Measurements from ENCODE around the gene PPP2R3B. TPM values are rescaled to one million over a fixed set of nuclear protein-coding genes. Genes with fewer than 3 reads are reported as not detected.

The PPP2R3B gene
- total RNA-seq, 1 donor from 2014 or later, result 65.2 TPM

DNA sequence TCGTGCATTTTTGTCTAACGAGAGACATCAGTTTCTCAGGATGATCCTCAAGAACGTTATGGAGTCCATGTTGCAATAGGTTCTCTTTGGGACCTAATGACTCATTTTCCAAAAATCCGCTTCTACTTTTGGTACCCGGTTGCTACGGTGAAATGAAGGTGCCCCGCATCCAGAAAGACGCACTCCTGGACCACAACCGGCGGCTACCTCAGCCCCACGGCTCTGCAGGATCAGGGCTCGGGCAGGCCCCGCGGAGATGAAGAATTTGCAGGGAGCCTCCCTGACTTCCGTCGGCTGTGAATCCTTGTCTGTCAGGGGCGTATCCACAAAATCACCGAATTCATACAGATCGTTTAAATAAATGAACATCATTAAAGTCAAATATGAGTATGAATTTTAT is 83.7 kb downstream of the PPP2R3B start:
- Mint-ChIP-seq H3K36me3 (peaks cover 57% of the 10 kb centered on the region), H3K27ac (no peak overlapping the region), H3K27me3 (ENCODE audit: low read depth) (no peaks in the 10 kb centered on the region), H3K9me3 (peaks cover 5% of the 10 kb centered on the region), H3K4me3 (no peak overlapping the region), H3K4me1 (no peaks in the 10 kb centered on the region)
- no peak for TF ChIP-seq CTCF (IDR thresholded peaks at IDR 0.05; ENCODE audit: unreplicated experiment)
- no peak for DNase-seq (ENCODE audit: low spot score in 2 of 2, unreplicated experiment in 2 of 2)

DNA sequence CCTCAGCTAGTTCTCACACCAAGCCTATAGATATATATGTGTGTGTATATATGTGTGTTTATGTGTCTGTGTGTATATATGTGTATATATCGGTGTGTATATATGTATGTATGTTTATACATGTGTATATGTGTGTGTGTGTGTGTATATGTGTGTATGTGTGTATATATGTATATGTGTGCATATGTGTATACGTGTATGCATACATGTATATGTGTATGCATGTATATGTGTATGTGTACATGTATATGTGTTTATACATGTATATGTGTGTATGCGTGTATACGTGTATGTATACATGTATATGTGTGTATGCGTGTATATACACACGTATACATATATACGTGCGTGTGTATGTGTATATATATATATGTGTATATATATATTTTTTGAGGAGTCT is 86.4 kb downstream of the PPP2R3B start:
- H3K27ac Mint-ChIP-seq, result no peak overlapping the region
- H3K36me3 Mint-ChIP-seq, result peaks cover 55% of the 10 kb centered on the region
- DNase-seq (ENCODE audit: low spot score in 2 of 2, unreplicated experiment in 2 of 2), result no peak
- H3K4me3 Mint-ChIP-seq, result no peak overlapping the region
- TF ChIP-seq CTCF (IDR thresholded peaks at IDR 0.05; ENCODE audit: unreplicated experiment), result no peak
- H3K27me3 Mint-ChIP-seq (ENCODE audit: low read depth), result no peaks in the 10 kb centered on the region
- H3K4me1 Mint-ChIP-seq, result no peaks in the 10 kb centered on the region
- peaks cover 10% of the 10 kb centered on the region for H3K9me3 Mint-ChIP-seq

DNA sequence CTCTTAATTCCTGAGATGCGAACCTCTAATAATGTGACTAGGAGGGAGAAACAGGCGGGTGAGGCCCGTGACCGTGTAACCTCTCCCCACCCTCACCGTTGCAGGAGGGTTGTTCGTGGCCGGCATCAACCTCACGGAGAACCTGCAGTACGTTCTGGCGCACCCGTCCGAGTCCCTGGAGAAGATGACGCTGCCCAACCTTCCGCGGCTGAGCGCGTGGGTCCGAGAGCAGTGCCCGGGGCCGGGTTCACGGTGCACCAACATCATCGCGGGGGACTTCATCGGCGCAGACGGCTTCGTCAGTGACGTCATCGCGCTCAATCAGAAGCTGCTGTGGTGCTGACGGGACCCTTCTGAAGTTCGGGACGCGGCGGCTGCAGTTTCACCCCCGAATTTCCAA is 87.7 kb downstream of the PPP2R3B start:
- peaks cover 48% of the 10 kb centered on the region for H3K36me3 Mint-ChIP-seq
- DNase-seq (ENCODE audit: low spot score in 2 of 2, unreplicated experiment in 2 of 2), result no peak
- H3K4me1 Mint-ChIP-seq, result no peaks in the 10 kb centered on the region
- H3K9me3 Mint-ChIP-seq, result peaks cover 10% of the 10 kb centered on the region
- TF ChIP-seq CTCF (IDR thresholded peaks at IDR 0.05; ENCODE audit: unreplicated experiment), result no peak
- H3K27ac Mint-ChIP-seq, result no peak overlapping the region
- no peak overlapping the region for H3K4me3 Mint-ChIP-seq
- no peaks in the 10 kb centered on the region for H3K27me3 Mint-ChIP-seq (ENCODE audit: low read depth)

DNA sequence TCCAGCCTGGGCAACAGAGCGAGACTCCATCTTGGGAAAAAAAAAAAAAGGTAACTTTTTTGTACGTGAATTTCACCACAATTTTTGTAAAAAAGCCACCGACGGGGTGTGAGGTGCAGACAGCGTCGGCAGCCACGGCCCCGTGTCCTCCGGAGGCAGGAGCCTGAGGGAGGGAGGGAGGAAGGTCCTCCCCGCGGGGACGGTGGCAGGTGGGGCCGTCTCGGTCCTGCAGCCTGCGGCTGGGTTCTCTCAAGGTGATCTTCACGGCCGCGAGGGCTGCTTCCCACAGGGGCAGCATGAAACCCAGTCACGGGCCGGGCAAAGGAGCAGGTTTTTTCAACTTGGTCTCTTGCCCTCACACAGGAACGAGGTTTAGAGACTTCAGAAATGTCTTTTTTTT is 91.6 kb downstream of the PPP2R3B start:
- no peak for TF ChIP-seq CTCF (IDR thresholded peaks at IDR 0.05; ENCODE audit: unreplicated experiment)
- Mint-ChIP-seq H3K4me3 (no peak overlapping the region), H3K4me1 (no peaks in the 10 kb centered on the region), H3K27me3 (ENCODE audit: low read depth) (no peaks in the 10 kb centered on the region), H3K27ac (no peak overlapping the region), H3K9me3 (peaks cover 9% of the 10 kb centered on the region), H3K36me3 (peaks cover 44% of the 10 kb centered on the region)
- no peak for DNase-seq (ENCODE audit: low spot score in 2 of 2, unreplicated experiment in 2 of 2)

DNA sequence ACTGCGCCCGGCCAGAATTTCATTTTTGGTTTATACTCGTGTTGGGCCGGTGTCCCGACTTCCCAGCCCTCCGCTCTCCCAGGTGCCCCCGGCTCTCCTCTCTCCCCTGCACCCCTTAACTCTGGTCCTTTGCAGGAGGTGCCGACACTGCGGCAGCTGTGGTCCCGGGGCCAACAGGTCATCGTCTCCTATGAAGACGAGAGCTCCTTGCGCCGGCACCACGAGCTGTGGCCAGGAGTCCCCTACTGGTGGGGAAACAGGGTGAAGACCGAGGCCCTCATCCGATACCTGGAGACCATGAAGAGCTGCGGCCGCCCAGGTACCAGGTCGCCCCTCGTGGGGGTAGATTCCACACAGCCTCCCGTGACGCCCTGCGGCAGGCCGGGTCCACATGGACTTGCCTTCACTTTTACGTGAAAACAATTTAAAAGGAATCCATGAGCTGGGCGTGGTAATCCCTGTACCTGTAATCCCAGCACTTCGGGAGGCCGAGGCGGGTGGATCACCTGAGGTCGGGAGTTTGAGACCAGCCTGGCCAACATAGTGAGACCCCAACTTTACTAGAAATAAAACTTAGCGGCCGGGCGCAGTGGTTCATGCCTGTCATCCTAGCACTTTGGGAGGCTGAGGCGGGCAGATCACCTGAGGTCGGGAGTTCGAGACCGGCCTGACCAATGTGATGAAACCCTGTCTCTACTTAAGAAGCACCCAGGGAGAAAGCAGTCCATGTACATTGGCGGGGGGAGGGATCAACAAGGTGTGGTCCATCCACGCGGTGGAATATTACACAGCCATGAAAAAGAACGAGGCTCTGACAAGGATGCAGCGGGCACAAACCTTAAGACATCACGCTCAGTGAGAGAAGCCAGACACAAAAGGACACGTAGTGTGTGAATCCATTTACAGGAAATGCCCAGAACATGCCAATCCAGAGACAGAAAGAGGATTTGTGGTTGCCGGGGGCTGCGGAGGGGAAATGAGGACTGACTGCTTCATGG is 93.5 kb downstream of the PPP2R3B start:
- no peak for DNase-seq (ENCODE audit: low spot score in 2 of 2, unreplicated experiment in 2 of 2)
- peaks cover 38% of the 10 kb centered on the region for H3K36me3 Mint-ChIP-seq
- H3K4me3 Mint-ChIP-seq, result no peak overlapping the region
- peaks cover 9% of the 10 kb centered on the region for H3K9me3 Mint-ChIP-seq
- no peaks in the 10 kb centered on the region for H3K27me3 Mint-ChIP-seq (ENCODE audit: low read depth)
- no peak overlapping the region for H3K27ac Mint-ChIP-seq
- no peaks in the 10 kb centered on the region for H3K4me1 Mint-ChIP-seq
- no peak for TF ChIP-seq CTCF (IDR thresholded peaks at IDR 0.05; ENCODE audit: unreplicated experiment)
